GM23338 (cell line): ENCODE measurements around the gene GJB5.

Experiments
- CREB1 ChIP-seq: fragments of 250-450 bp; sonication (Bioruptor Pico); IDR thresholded peaks from 2 replicates; pipeline ENCODE4 v1.5.0; 2020; ENCODE audit warnings: low read depth, mild to moderate bottlenecking, moderate library complexity
- CTCF ChIP-seq, 2 experiments: fragments of 200-600 bp in 1 of 2; sonication (generic) in 1 of 2; conservative IDR thresholded peaks; 2 replicates each; pipeline versions ENCODE4 v1.5.1 to v1.6.1; 2016 to 2017; ENCODE audit warnings: antibody characterized with exemption in 2 of 2, low read depth in 2 of 2, mild to moderate bottlenecking in 2 of 2, moderate library complexity in 1 of 2
- EZH2 ChIP-seq: fragments of 200-600 bp; sonication (generic); IDR thresholded peaks from one replicate; pipeline ENCODE4 v1.8.0; 2017; ENCODE audit warnings: antibody characterized with exemption, mild to moderate bottlenecking, low read depth; ENCODE audit not compliant: unreplicated experiment
- EZH2phosphoT487 ChIP-seq: fragments of 200-600 bp; sonication (generic); IDR thresholded peaks from one replicate; pipeline ENCODE4 v1.8.1; 2018; ENCODE audit warnings: antibody characterized with exemption; ENCODE audit not compliant: unreplicated experiment
- JUNB ChIP-seq: IDR thresholded peaks from one replicate; pipeline ENCODE4 v1.6.1; 2016; ENCODE audit warnings: antibody characterized with exemption; ENCODE audit not compliant: unreplicated experiment
- POLR2AphosphoS5 ChIP-seq: IDR thresholded peaks from 2 replicates; pipeline ENCODE4 v1.6.1; 2016; ENCODE audit warnings: antibody characterized with exemption, low read depth
- REST ChIP-seq: IDR thresholded peaks from one replicate; pipeline ENCODE4 v1.6.1; 2018; ENCODE audit warnings: antibody characterized with exemption; ENCODE audit not compliant: unreplicated experiment
- ZNF462 ChIP-seq: fragments of 250-450 bp; sonication (Bioruptor Pico); IDR thresholded peaks from 2 replicates; pipeline ENCODE4 v1.5.0; 2020; ENCODE audit warnings: mild to moderate bottlenecking, moderate library complexity

- no peak for TF ChIP-seq EZH2phosphoT487
- TF ChIP-seq CTCF (conservative IDR thresholded peaks at IDR 0.05; ENCODE audit: low read depth in 2 of 2), result no peak
- TF ChIP-seq POLR2AphosphoS5, result no peak
- no peak for TF ChIP-seq EZH2
- no peak for TF ChIP-seq JUNB
- no peak for TF ChIP-seq CREB1 (CRISPR knock-in tag)
- no peak for TF ChIP-seq ZNF462
- no peak for TF ChIP-seq REST
Observed at GRCh38 chr1:34779962-34780361, 25.1 kb downstream of the GJB5 start.
